ENCODE measurements around the gene NACC1.

GRCh38 chr19:13101590-13102415 lies 16.3 kb upstream of the NACC1 start:
- TF ChIP-seq CTCF (IDR thresholded peaks at IDR 0.05) (no peak), MAX (CRISPR knock-in tag; IDR thresholded peaks at IDR 0.05) (no peak)
